ENCODE measurements around the gene MYO9B.
"Not testable (repeated sequence)": the region's sequence is repeated elsewhere in the genome, so short reads cannot be mapped to it uniquely, and the experiment has no call there.

Gene MYO9B

GRCh38 chr19:17184371-17184841 lies 108.8 kb downstream of the MYO9B start:
- peaks cover 8% of the 10 kb centered on the region; the same call in 1 of the 2 replicates for H3F3A ChIP-seq (ENCODE audit: insufficient read depth)
- TF ChIP-seq EZH2phosphoT487 (conservative IDR thresholded peaks at IDR 0.05; ENCODE audit: low read length) (no peak), CTCF (IDR thresholded peaks at IDR 0.05; ENCODE audit: insufficient read depth, low read length, poor library complexity, severe bottlenecking) (no peak)
- no peak overlapping the region for H3K4me3 ChIP-seq (ENCODE audit: insufficient read depth, low read length, poor library complexity, severe bottlenecking)
- no peak overlapping the region for H3K4me2 ChIP-seq (ENCODE audit: low read depth, low read length, poor library complexity, severe bottlenecking)
- no peaks in the 10 kb centered on the region for H3K79me2 ChIP-seq (ENCODE audit: insufficient read depth, low read length)
- H4K20me1 ChIP-seq (ENCODE audit: low read depth, low read length), result no peaks in the 10 kb centered on the region
- peak overlapping the region; percentile 48 for H3K27ac ChIP-seq (ENCODE audit: low read depth, low read length)
- no peak overlapping the region for H3K9ac ChIP-seq (ENCODE audit: low read length)
- H2AFZ ChIP-seq (ENCODE audit: low read depth, low read length, severe bottlenecking), result no peak overlapping the region
- H3K9me3 ChIP-seq (ENCODE audit: insufficient read depth, low read length), result no peaks in the 10 kb centered on the region
- H3K9me2 ChIP-seq (replicated peaks; ENCODE audit: insufficient read depth, low read length), result no peaks in the 10 kb centered on the region
- H3K36me3 ChIP-seq (ENCODE audit: low read length), result no peaks in the 10 kb centered on the region
- H3K27me3 ChIP-seq (ENCODE audit: low read length), result no peaks in the 10 kb centered on the region

GRCh38 chr19:17185590-17185989 lies 110.0 kb downstream of the MYO9B start:
- Histone ChIP-seq H3K9ac (ENCODE audit: low read length) (no peak overlapping the region), H3K9me3 (ENCODE audit: insufficient read depth, low read length) (no peaks in the 10 kb centered on the region), H3K27ac (ENCODE audit: low read depth, low read length) (no peak overlapping the region), H3K79me2 (ENCODE audit: insufficient read depth, low read length) (no peaks in the 10 kb centered on the region), H3K36me3 (ENCODE audit: low read length) (no peaks in the 10 kb centered on the region), H3K27me3 (ENCODE audit: low read length) (no peaks in the 10 kb centered on the region), H3F3A (ENCODE audit: insufficient read depth) (peaks cover 9% of the 10 kb centered on the region; the same call in 1 of the 2 replicates), H3K9me2 (replicated peaks; ENCODE audit: insufficient read depth, low read length) (no peaks in the 10 kb centered on the region), H3K4me2 (ENCODE audit: low read depth, low read length, poor library complexity, severe bottlenecking) (no peak overlapping the region), H3K4me3 (ENCODE audit: insufficient read depth, low read length, poor library complexity, severe bottlenecking) (no peak overlapping the region), H4K20me1 (ENCODE audit: low read depth, low read length) (no peaks in the 10 kb centered on the region), H2AFZ (ENCODE audit: low read depth, low read length, severe bottlenecking) (no peak overlapping the region)
- TF ChIP-seq CTCF (IDR thresholded peaks at IDR 0.05; ENCODE audit: insufficient read depth, low read length, poor library complexity, severe bottlenecking) (no peak), EZH2phosphoT487 (conservative IDR thresholded peaks at IDR 0.05; ENCODE audit: low read length) (no peak)

- H3K9me3 ChIP-seq (ENCODE audit: insufficient read depth, low read length); H3K4me3 ChIP-seq (ENCODE audit: insufficient read depth, low read length, poor library complexity, severe bottlenecking); H3K79me2 ChIP-seq (ENCODE audit: insufficient read depth, low read length); H3K36me3 ChIP-seq (ENCODE audit: low read length); H2AFZ ChIP-seq (ENCODE audit: low read depth, low read length, severe bottlenecking); H3K9ac ChIP-seq (ENCODE audit: low read length); H3K27me3 ChIP-seq (ENCODE audit: low read length); H3K9me2 ChIP-seq (replicated peaks; ENCODE audit: insufficient read depth, low read length); H4K20me1 ChIP-seq (ENCODE audit: low read depth, low read length): not testable (repeated sequence)
- H3K4me2 ChIP-seq (ENCODE audit: low read depth, low read length, poor library complexity, severe bottlenecking), result peak overlapping the region; percentile 39
- peaks cover 22% of the 10 kb centered on the region for H3F3A ChIP-seq (ENCODE audit: insufficient read depth)
- H3K27ac ChIP-seq (ENCODE audit: low read depth, low read length), result peak overlapping the region; percentile 91
Observed at GRCh38 chr19:17191736-17192135, 116.2 kb downstream of the MYO9B start.

GRCh38 chr19:17192751-17193150 lies 117.2 kb downstream of the MYO9B start:
- H2AFZ ChIP-seq (ENCODE audit: low read depth, low read length, severe bottlenecking), result no peak overlapping the region
- H3K79me2 ChIP-seq (ENCODE audit: insufficient read depth, low read length), result no peaks in the 10 kb centered on the region
- H3K27me3 ChIP-seq (ENCODE audit: low read length), result no peaks in the 10 kb centered on the region
- TF ChIP-seq CTCF (IDR thresholded peaks at IDR 0.05; ENCODE audit: insufficient read depth, low read length, poor library complexity, severe bottlenecking) (no peak), EZH2phosphoT487 (conservative IDR thresholded peaks at IDR 0.05; ENCODE audit: low read length) (no peak)
- no peak overlapping the region for H3K4me2 ChIP-seq (ENCODE audit: low read depth, low read length, poor library complexity, severe bottlenecking)
- H3K9me2 ChIP-seq (replicated peaks; ENCODE audit: insufficient read depth, low read length), result no peaks in the 10 kb centered on the region
- peaks cover 9% of the 10 kb centered on the region for H3K36me3 ChIP-seq (ENCODE audit: low read length)
- H3K9me3 ChIP-seq (ENCODE audit: insufficient read depth, low read length), result no peaks in the 10 kb centered on the region
- peak overlapping the region; percentile 91; the same call in 1 of the 2 replicates for H3K27ac ChIP-seq (ENCODE audit: low read depth, low read length)
- no peaks in the 10 kb centered on the region for H4K20me1 ChIP-seq (ENCODE audit: low read depth, low read length)
- no peak overlapping the region for H3K4me3 ChIP-seq (ENCODE audit: insufficient read depth, low read length, poor library complexity, severe bottlenecking)
- no peak overlapping the region for H3K9ac ChIP-seq (ENCODE audit: low read length)
- H3F3A ChIP-seq (ENCODE audit: insufficient read depth), result peaks cover 22% of the 10 kb centered on the region
